ENCODE measurements around the gene FMN1.

GRCh38 chr15:32717426-32718226, 476.9 kb downstream of the FMN1 start, which contains the start of gene GREM1:
- no peak for TF ChIP-seq EZH2 (IDR thresholded peaks at IDR 0.05; ENCODE audit: insufficient read depth, poor library complexity, severe bottlenecking)
- TF ChIP-seq EZH2phosphoT487 (IDR thresholded peaks at IDR 0.05; ENCODE audit: insufficient read depth, low read depth): no peak
